K562 (cell line): ENCODE results near the gene CTDSP2.

Source experiments
- ARHGAP35 ChIP-seq: fragments of 450-650 bp; IDR thresholded peaks from 2 replicates; pipeline ENCODE4 v1.6.1; 2018; ENCODE audit not compliant: partially characterized antibody
- CHCHD3 ChIP-seq: fragments of 250-450 bp; sonication (Bioruptor Pico); IDR thresholded peaks from 2 replicates; pipeline ENCODE4 v2.1.2; 2022; ENCODE audit warnings: mild to moderate bottlenecking
- EP300 ChIP-seq: IDR thresholded peaks from 2 replicates; pipeline ENCODE4 v1.6.1; 2012; ENCODE audit warnings: low read length, improper control_type of control experiment
- FOXK2 ChIP-seq, 2 experiments: fragments of 450-650 bp; IDR thresholded peaks in 1 of 2; conservative IDR thresholded peaks in 1 of 2; 2 replicates each; pipeline ENCODE4 v1.6.1; 2016; ENCODE audit warnings: low read depth in 2 of 2, mild to moderate bottlenecking in 1 of 2
- KLF13 ChIP-seq: fragments of 450-650 bp; IDR thresholded peaks from 2 replicates; pipeline ENCODE4 v1.6.1; 2016; ENCODE audit warnings: missing genetic modification characterization, low read depth, mild to moderate bottlenecking, missing compliant biosample characterization, moderate library complexity, borderline replicate concordance
- MTA1 ChIP-seq: fragments of 450-650 bp; IDR thresholded peaks from 2 replicates; pipeline ENCODE4 v1.6.1; 2017; ENCODE audit warnings: borderline replicate concordance
- SETDB1 ChIP-seq: IDR thresholded peaks from one replicate; pipeline ENCODE4 v1.6.1; 2012; ENCODE audit warnings: low read length, control low read depth, inconsistent platforms
- SMC3 ChIP-seq: conservative IDR thresholded peaks from 2 replicates; pipeline ENCODE4 v1.6.1; 2011; ENCODE audit warnings: low read depth, low read length, improper control_type of control experiment; ENCODE audit not compliant: insufficient read depth
- SNRNP70 ChIP-seq: fragments of 200-400 bp; formaldehyde crosslinking; optimal IDR thresholded peaks from 2 replicates; pipeline ENCODE3; 2017; ENCODE audit warnings: low read depth, low read length
- YY1 ChIP-seq, 3 experiments: IDR thresholded peaks; 2 replicates each; pipeline ENCODE4 v1.6.1; 2011; ENCODE audit warnings: low read length in 2 of 3, mild to moderate bottlenecking in 2 of 3, moderate library complexity in 2 of 3, borderline replicate concordance in 1 of 3, control low read depth in 1 of 3, low read depth in 1 of 3; ENCODE audit not compliant: insufficient read depth in 3 of 3, insufficient replicate concordance in 2 of 3, control insufficient read depth in 1 of 3, insufficient read length in 1 of 3; ENCODE audit errors: extremely low read depth in 1 of 3
- ZC3H11A ChIP-seq: IDR thresholded peaks from 2 replicates; pipeline ENCODE4 v1.6.1; 2012; ENCODE audit warnings: low read depth, low read length, improper control_type of control experiment
- TF ChIP-seq, protein P1 (sequence below), 2 experiments: fragments of 450-650 bp in 1 of 2; sonication (generic) in 1 of 2; formaldehyde crosslinking; conservative IDR thresholded peaks; 2 replicates each; pipeline versions ENCODE4 v1.4.0 to v1.8.1; 2020 to 2022; ENCODE audit warnings: mild to moderate bottlenecking in 1 of 2, missing genetic modification reagents in 1 of 2
- TF ChIP-seq, protein P2 (sequence below): fragments of 450-650 bp; formaldehyde crosslinking; IDR thresholded peaks from 2 replicates; pipeline ENCODE4 v1.4.0; 2020; ENCODE audit warnings: mild to moderate bottlenecking, moderate library complexity

GRCh38 chr12:57809425-57809824 is 37.1 kb downstream of the CTDSP2 start:
- TF ChIP-seq, protein P1, sequence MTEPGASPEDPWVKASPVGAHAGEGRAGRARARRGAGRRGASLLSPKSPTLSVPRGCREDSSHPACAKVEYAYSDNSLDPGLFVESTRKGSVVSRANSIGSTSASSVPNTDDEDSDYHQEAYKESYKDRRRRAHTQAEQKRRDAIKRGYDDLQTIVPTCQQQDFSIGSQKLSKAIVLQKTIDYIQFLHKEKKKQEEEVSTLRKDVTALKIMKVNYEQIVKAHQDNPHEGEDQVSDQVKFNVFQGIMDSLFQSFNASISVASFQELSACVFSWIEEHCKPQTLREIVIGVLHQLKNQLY (CRISPR knock-in tag; conservative IDR thresholded peaks at IDR 0.05): no peak
- TF ChIP-seq SETDB1: no peak
- TF ChIP-seq CHCHD3: no peak
- no peak for TF ChIP-seq SNRNP70
- no peak for TF ChIP-seq ARHGAP35
- TF ChIP-seq SMC3: no peak
- no peak for TF ChIP-seq YY1 (IDR thresholded peaks at IDR 0.05; ENCODE audit: borderline replicate concordance in 1 of 3, control insufficient read depth in 1 of 3, extremely low read depth in 1 of 3, insufficient read depth in 3 of 3, insufficient read length in 1 of 3, insufficient replicate concordance in 2 of 3, low read depth in 1 of 3, low read length in 2 of 3)
- TF ChIP-seq, protein P2, sequence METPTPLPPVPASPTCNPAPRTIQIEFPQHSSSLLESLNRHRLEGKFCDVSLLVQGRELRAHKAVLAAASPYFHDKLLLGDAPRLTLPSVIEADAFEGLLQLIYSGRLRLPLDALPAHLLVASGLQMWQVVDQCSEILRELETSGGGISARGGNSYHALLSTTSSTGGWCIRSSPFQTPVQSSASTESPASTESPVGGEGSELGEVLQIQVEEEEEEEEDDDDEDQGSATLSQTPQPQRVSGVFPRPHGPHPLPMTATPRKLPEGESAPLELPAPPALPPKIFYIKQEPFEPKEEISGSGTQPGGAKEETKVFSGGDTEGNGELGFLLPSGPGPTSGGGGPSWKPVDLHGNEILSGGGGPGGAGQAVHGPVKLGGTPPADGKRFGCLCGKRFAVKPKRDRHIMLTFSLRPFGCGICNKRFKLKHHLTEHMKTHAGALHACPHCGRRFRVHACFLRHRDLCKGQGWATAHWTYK (CRISPR knock-in tag): no peak
- TF ChIP-seq KLF13 (tag): no peak
- no peak for TF ChIP-seq EP300
- no peak for TF ChIP-seq FOXK2 (conservative IDR thresholded peaks at IDR 0.05 in 1 of 2, IDR thresholded peaks at IDR 0.05 in 1 of 2; ENCODE audit: low read depth in 2 of 2)
- no peak for TF ChIP-seq ZC3H11A
- TF ChIP-seq MTA1: no peak
